MM.1S (cell line): Measurements from ENCODE around the gene NDUFAF2.

Source experiments
- DNase-seq: peaks from one replicate; pipeline ENCODE4 v3.0.0-alpha.2; 2015
- H2AFZ ChIP-seq: fragments of 300-600 bp; sonication (generic); 2 replicates; pipeline ENCODE4 v1.6.0; 2016; ENCODE audit warnings: antibody characterized with exemption, low read length
- H3F3A ChIP-seq: fragments of 300-600 bp; sonication (generic); 2 replicates; pipeline ENCODE4 v1.6.1; 2016; ENCODE audit warnings: mild to moderate bottlenecking, antibody characterized with exemption, low read length, moderate library complexity, mixed read lengths; ENCODE audit not compliant: insufficient read depth
- H3K27ac ChIP-seq: fragments of 300-600 bp; sonication (generic); 2 replicates; pipeline ENCODE4 v1.5.1; 2016; ENCODE audit warnings: mild to moderate bottlenecking, low read length
- H3K27me3 ChIP-seq: fragments of 300-600 bp; sonication (generic); replicated peaks from 2 replicates; pipeline ENCODE4 v1.6.0; 2016; ENCODE audit warnings: low read length; ENCODE audit not compliant: insufficient read depth
- H3K36me3 ChIP-seq: fragments of 300-600 bp; sonication (generic); replicated peaks from 2 replicates; pipeline ENCODE4 v1.6.1; 2016; ENCODE audit warnings: mild to moderate bottlenecking, low read length, mixed read lengths; ENCODE audit not compliant: insufficient read depth
- H3K4me1 ChIP-seq: fragments of 300-600 bp; sonication (generic); 2 replicates; pipeline ENCODE4 v1.6.1; 2016; ENCODE audit warnings: low read length, mixed read lengths
- H3K4me2 ChIP-seq: fragments of 300-600 bp; sonication (generic); 2 replicates; pipeline ENCODE4 v1.6.0; 2016; ENCODE audit warnings: low read depth, low read length
- H3K4me3 ChIP-seq: fragments of 300-600 bp; sonication (generic); 2 replicates; pipeline ENCODE4 v1.5.1; 2016; ENCODE audit warnings: low read length, mixed read lengths
- H3K79me2 ChIP-seq: fragments of 300-600 bp; sonication (generic); 2 replicates; pipeline ENCODE4 v1.6.1; 2016; ENCODE audit warnings: mixed run types, low read length, mixed read lengths
- H3K9ac ChIP-seq: fragments of 300-600 bp; sonication (generic); 2 replicates; pipeline ENCODE4 v1.6.1; 2016; ENCODE audit warnings: low read length, mixed read lengths
- H3K9me2 ChIP-seq: fragments of 300-600 bp; sonication (generic); replicated peaks from 2 replicates; pipeline ENCODE4 v1.6.1; 2016; ENCODE audit warnings: mild to moderate bottlenecking, low read length, mixed read lengths; ENCODE audit not compliant: insufficient read depth
- H3K9me3 ChIP-seq: fragments of 300-600 bp; sonication (generic); replicated peaks from 2 replicates; pipeline ENCODE4 v1.6.1; 2016; ENCODE audit warnings: mild to moderate bottlenecking, low read length, mixed read lengths; ENCODE audit not compliant: insufficient read depth
- H4K20me1 ChIP-seq: fragments of 300-600 bp; sonication (generic); 2 replicates; pipeline ENCODE4 v1.6.1; 2016; ENCODE audit warnings: mild to moderate bottlenecking, low read length, moderate library complexity, mixed read lengths; ENCODE audit not compliant: insufficient read depth
- CTCF ChIP-seq: fragments of 300-600 bp; sonication (generic); IDR thresholded peaks from 2 replicates; pipeline ENCODE4 v1.5.1; 2016; ENCODE audit warnings: antibody characterized with exemption, low read length, mixed read lengths
- EZH2 ChIP-seq: fragments of 300-600 bp; sonication (generic); optimal IDR thresholded peaks from 2 replicates; pipeline ENCODE3; 2017; ENCODE audit warnings: low read depth, mild to moderate bottlenecking, antibody characterized with exemption, low read length, mixed read lengths
- EZH2phosphoT487 ChIP-seq: fragments of 300-600 bp; sonication (generic); IDR thresholded peaks from 2 replicates; pipeline ENCODE4 v1.6.1; 2018; ENCODE audit warnings: antibody characterized with exemption, low read length

Gene NDUFAF2

GRCh38 chr5:60958712-60959111, 13.7 kb downstream of the NDUFAF2 start:
- no peaks in the 10 kb centered on the region for H4K20me1 ChIP-seq
- H3K4me3 ChIP-seq: no peak overlapping the region
- no peaks in the 10 kb centered on the region for H3K4me1 ChIP-seq
- no peaks in the 10 kb centered on the region for H3K27me3 ChIP-seq
- no peaks in the 10 kb centered on the region for H3K9me2 ChIP-seq
- no peaks in the 10 kb centered on the region for H3K9me3 ChIP-seq
- DNase-seq: no peak
- peaks cover 56% of the 10 kb centered on the region for H3K79me2 ChIP-seq
- H3F3A ChIP-seq: no peaks in the 10 kb centered on the region
- no peaks in the 10 kb centered on the region for H3K36me3 ChIP-seq
- TF ChIP-seq EZH2: no peak
- H2AFZ ChIP-seq: no peak overlapping the region
- H3K9ac ChIP-seq: no peak overlapping the region
- no peak overlapping the region for H3K4me2 ChIP-seq
- no peak overlapping the region for H3K27ac ChIP-seq

GRCh38 chr5:60959156-60959555, 14.2 kb downstream of the NDUFAF2 start:
- Histone ChIP-seq H3K4me2 (no peak overlapping the region), H2AFZ (no peak overlapping the region), H3K4me1 (no peaks in the 10 kb centered on the region), H3K9me2 (no peaks in the 10 kb centered on the region), H3K27me3 (no peaks in the 10 kb centered on the region), H4K20me1 (no peaks in the 10 kb centered on the region), H3K36me3 (no peaks in the 10 kb centered on the region), H3K27ac (no peak overlapping the region), H3F3A (no peaks in the 10 kb centered on the region), H3K79me2 (peaks cover 52% of the 10 kb centered on the region), H3K9ac (no peak overlapping the region), H3K9me3 (no peaks in the 10 kb centered on the region), H3K4me3 (no peak overlapping the region)
- peak; percentile 8 for DNase-seq
- TF ChIP-seq EZH2 (no peak), CTCF (peak; percentile 28)

GRCh38 chr5:60960591-60960990, 15.6 kb downstream of the NDUFAF2 start:
- Histone ChIP-seq H2AFZ (no peak overlapping the region), H3K4me3 (no peak overlapping the region), H3K79me2 (peaks cover 42% of the 10 kb centered on the region), H3K36me3 (no peaks in the 10 kb centered on the region), H3K9me3 (no peaks in the 10 kb centered on the region), H4K20me1 (no peaks in the 10 kb centered on the region), H3K4me1 (no peaks in the 10 kb centered on the region), H3K9me2 (no peaks in the 10 kb centered on the region), H3K9ac (no peak overlapping the region), H3K27me3 (no peaks in the 10 kb centered on the region), H3K4me2 (no peak overlapping the region), H3K27ac (no peak overlapping the region), H3F3A (no peaks in the 10 kb centered on the region)
- peak; percentile 45 for TF ChIP-seq CTCF
- TF ChIP-seq EZH2: no peak
- peak; percentile 17 for DNase-seq

- Histone ChIP-seq H3K36me3 (no peaks in the 10 kb centered on the region), H3K9ac (no peak overlapping the region), H3K9me3 (no peaks in the 10 kb centered on the region), H3K4me1 (no peaks in the 10 kb centered on the region), H2AFZ (no peak overlapping the region), H3K9me2 (no peaks in the 10 kb centered on the region), H3K4me2 (no peak overlapping the region), H3K4me3 (no peak overlapping the region), H3F3A (no peaks in the 10 kb centered on the region), H4K20me1 (no peaks in the 10 kb centered on the region), H3K27ac (no peak overlapping the region), H3K79me2 (peaks cover 41% of the 10 kb centered on the region), H3K27me3 (no peaks in the 10 kb centered on the region)
- no peak for DNase-seq
- TF ChIP-seq EZH2 (no peak), EZH2phosphoT487 (no peak), CTCF (no peak)
These were observed 16.7 kb downstream of the NDUFAF2 start for GRCh38 chr5:60961685-60962084.
